Right cardiac atrium (tissue), 5 donors: ENCODE measurements around the gene NTPCR. TPM values are rescaled to one million over a fixed set of nuclear protein-coding genes. Genes with fewer than 3 reads are reported as not detected.

Experiments
- ATAC-seq, 2 donors: fragments of 200-7000 bp; cut with Tn5 transposase; one replicate each; pipeline versions ENCODE4 v1.8.0 to v1.9.1; 2020; ENCODE audit warnings: moderate library complexity in 2 of 2, mild to moderate bottlenecking in 1 of 2
- DNase-seq, 3 donors: peaks; one replicate each; pipeline ENCODE4 v3.0.0-alpha.2; 2020
- H3K27ac ChIP-seq: one replicate; pipeline ENCODE4 v1.5.1; 2013; ENCODE audit warnings: mild to moderate bottlenecking, low read length, control low read depth, moderate library complexity
- H3K27me3 ChIP-seq: one replicate; pipeline ENCODE4 v1.6.1; 2013; ENCODE audit not compliant: control insufficient read depth, insufficient read depth
- H3K4me1 ChIP-seq: one replicate; pipeline ENCODE4 v1.6.1; 2013; ENCODE audit warnings: low read length; ENCODE audit not compliant: control insufficient read depth, insufficient read depth
- H3K4me3 ChIP-seq: one replicate; pipeline ENCODE4 v1.5.1; 2013; ENCODE audit warnings: low read length, control low read depth
- H3K9me3 ChIP-seq: one replicate; pipeline ENCODE4 v1.6.1; 2013; ENCODE audit warnings: low read length; ENCODE audit not compliant: control insufficient read depth
- WGBS: extraction: QIAGEN DNeasy Blood & Tissue Kit; methylation state at CpG from one replicate; pipeline ENCODE4 v1.1.7; 2013; 5-methylcytosine and 5-hydroxymethylcytosine counted together
- intact Hi-C, 4 donors: fragments of 100-400 bp; cut with DNase I; formaldehyde crosslinking; loops; one replicate each; pipeline versions ENCODE4 v1.11.0 to v1.14.0; 2022 to 2023
- polyA plus RNA-seq: library from polyadenylated mRNA; stranded (reverse); fragments of 200-250 nt; gene quantifications from one replicate; pipeline ENCODE4 v1.2.3, GENCODE V29; 2013
- total RNA-seq, 4 donors: library from RNA; stranded (reverse); fragmentation: NEBNext Ultra II Directional; extraction: Animal tissue kit (Norgen Biotek cat#: 25700); gene quantifications; one replicate each; pipeline ENCODE4 v1.2.1, GENCODE V29; 2021
- donor health status: healthy with polysubstance abuse.
- donor health status: DM: no; HTN: yes; CAD: no.
- donor health status: DM: no; HTN: no; CAD: no.
- donor health status: DM: no; HTN: yes; CAD: no; lungs with severe emphysema.
- donor health status: DM: yes; HTN: yes; CAD: no.

The NTPCR gene
- total and polyA plus RNA-seq, 5 donors, result 55.7 to 114 (median 57.6) TPM

GRCh38 chr1:232964601-232965000, 14.2 kb downstream of the NTPCR start:
- DNase-seq (no peak), ATAC-seq (no peak)
- Histone ChIP-seq H3K27ac (no peak overlapping the region), H3K4me1 (peaks cover 6% of the 10 kb centered on the region), H3K4me3 (no peak overlapping the region), H3K27me3 (no peaks in the 10 kb centered on the region), H3K9me3 (no peaks in the 10 kb centered on the region)
- intact Hi-C loops, result loop anchor here in 1 of 4 donors (10.0 kb wide), 1 partner anchor 330 kb away; the partner anchor contains the start of gene SIPA1L2
- 94% methylated on average over 4 of the region's 4 CpGs for WGBS

- peak; percentile 42 to 44 for ATAC-seq
- H3K9me3 ChIP-seq, result no peaks in the 10 kb centered on the region
- H3K4me3 ChIP-seq, result no peak overlapping the region
- H3K27ac ChIP-seq, result peak overlapping the region; percentile 44
- intact Hi-C loops, result loop anchor here in 1 of 4 donors (10.0 kb wide), 1 partner anchor 331 kb away; the partner anchor contains the start of gene SIPA1L2
- DNase-seq, result no peak
- 68% methylated on average over 10 of the region's 10 CpGs for WGBS
- no peaks in the 10 kb centered on the region for H3K27me3 ChIP-seq
- H3K4me1 ChIP-seq, result peaks cover 7% of the 10 kb centered on the region
Observed at GRCh38 chr1:232965124-232965911, 14.9 kb downstream of the NTPCR start.

GRCh38 chr1:232965912-232966217, 15.5 kb downstream of the NTPCR start:
- no peaks in the 10 kb centered on the region for H3K27me3 ChIP-seq
- peak overlapping the region; percentile 22 for H3K27ac ChIP-seq
- no peak overlapping the region for H3K4me3 ChIP-seq
- 80% methylated on average over 6 of the region's 6 CpGs for WGBS
- H3K4me1 ChIP-seq, result peaks cover 7% of the 10 kb centered on the region
- DNase-seq, result no peak
- intact Hi-C loops, result loop anchor here in 1 of 4 donors (10.0 kb wide), 1 partner anchor 331 kb away; the partner anchor contains the start of gene SIPA1L2
- no peaks in the 10 kb centered on the region for H3K9me3 ChIP-seq
- ATAC-seq, result no peak

- intact Hi-C loops, result loop anchor here in 1 of 4 donors (10.0 kb wide), 1 partner anchor 332 kb away; the partner anchor contains the start of gene SIPA1L2
- peaks cover 7% of the 10 kb centered on the region for H3K4me1 ChIP-seq
- H3K27me3 ChIP-seq, result no peaks in the 10 kb centered on the region
- no peak overlapping the region for H3K27ac ChIP-seq
- ATAC-seq, result peak; percentile 45 to 47
- 52% methylated on average over 4 of the region's 4 CpGs for WGBS
- H3K9me3 ChIP-seq, result no peaks in the 10 kb centered on the region
- no peak for DNase-seq
- no peak overlapping the region for H3K4me3 ChIP-seq
Observed at GRCh38 chr1:232966663-232967062, 16.3 kb downstream of the NTPCR start.

GRCh38 chr1:232968391-232968790, 18.0 kb downstream of the NTPCR start:
- intact Hi-C loops, result loop anchor here in 1 of 4 donors (10.0 kb wide), 1 partner anchor 334 kb away; the partner anchor contains the start of gene SIPA1L2
- peaks cover 7% of the 10 kb centered on the region for H3K4me1 ChIP-seq
- WGBS, result 71% methylated on average over 5 of the region's 5 CpGs
- DNase-seq, result no peak
- H3K27me3 ChIP-seq, result no peaks in the 10 kb centered on the region
- H3K27ac ChIP-seq, result no peak overlapping the region
- H3K4me3 ChIP-seq, result no peak overlapping the region
- ATAC-seq, result no peak
- H3K9me3 ChIP-seq, result no peaks in the 10 kb centered on the region

- 27% methylated on average over 3 of the region's 3 CpGs for WGBS
- H3K27ac ChIP-seq, result no peak overlapping the region
- H3K4me3 ChIP-seq, result no peak overlapping the region
- H3K4me1 ChIP-seq, result peaks cover 7% of the 10 kb centered on the region
- H3K27me3 ChIP-seq, result no peaks in the 10 kb centered on the region
- no peaks in the 10 kb centered on the region for H3K9me3 ChIP-seq
- DNase-seq (peak; percentile 42 to 73 (median 71)), ATAC-seq (peak; percentile 78 to 83)
- intact Hi-C loops, result loop anchor here in 1 of 4 donors (10.0 kb wide), 1 partner anchor 334 kb away; the partner anchor contains the start of gene SIPA1L2
Observed at GRCh38 chr1:232968965-232969364, 18.6 kb downstream of the NTPCR start.

- Histone ChIP-seq H3K9me3 (no peaks in the 10 kb centered on the region), H3K4me1 (peaks cover 7% of the 10 kb centered on the region), H3K4me3 (no peak overlapping the region), H3K27ac (no peak overlapping the region), H3K27me3 (no peaks in the 10 kb centered on the region)
- WGBS, result 58% methylated on average over 5 of the region's 5 CpGs
- ATAC-seq (no peak), DNase-seq (no peak)
- intact Hi-C loops, result loop anchor here in 1 of 4 donors (10.0 kb wide), 1 partner anchor 335 kb away; the partner anchor contains the start of gene SIPA1L2
Observed at GRCh38 chr1:232969799-232970198, 19.4 kb downstream of the NTPCR start.

GRCh38 chr1:232970508-232970907, 20.1 kb downstream of the NTPCR start:
- Histone ChIP-seq H3K9me3 (no peaks in the 10 kb centered on the region), H3K4me1 (peaks cover 8% of the 10 kb centered on the region), H3K27ac (no peak overlapping the region), H3K4me3 (no peak overlapping the region), H3K27me3 (no peaks in the 10 kb centered on the region)
- ATAC-seq, result no peak
- intact Hi-C loops, result no loop called here
- 68% methylated on average over 4 of the region's 4 CpGs for WGBS
- DNase-seq, result no peak

- intact Hi-C loops, result no loop called here
- no peak for DNase-seq
- Histone ChIP-seq H3K4me3 (no peak overlapping the region), H3K27ac (no peak overlapping the region), H3K27me3 (no peaks in the 10 kb centered on the region), H3K9me3 (no peaks in the 10 kb centered on the region), H3K4me1 (peaks cover 10% of the 10 kb centered on the region)
- WGBS, result 75% methylated on average over 2 of the region's 2 CpGs
- ATAC-seq, result no peak
Observed at GRCh38 chr1:232973652-232974611, 23.5 kb downstream of the NTPCR start.

- Histone ChIP-seq H3K4me1 (peaks cover 8% of the 10 kb centered on the region), H3K27ac (no peak overlapping the region), H3K27me3 (no peaks in the 10 kb centered on the region), H3K4me3 (no peak overlapping the region), H3K9me3 (no peaks in the 10 kb centered on the region)
- DNase-seq (no peak), ATAC-seq (no peak)
- 91% methylated on average over 3 of the region's 3 CpGs for WGBS
- intact Hi-C loops, result no loop called here
Observed at GRCh38 chr1:232974971-232975370, 24.6 kb downstream of the NTPCR start.
